ENCODE data around the gene DNAJC3. TPM values are rescaled to one million over a fixed set of nuclear protein-coding genes. Genes with fewer than 3 reads are reported as not detected.

The DNAJC3 gene
- total and polyA plus RNA-seq, 9 of the 15 experiments (the other 6 are each of a cell fraction or from before 2014, with no cell fraction given): 7.8 to 21.8 (median 10.4) TPM

DNA sequence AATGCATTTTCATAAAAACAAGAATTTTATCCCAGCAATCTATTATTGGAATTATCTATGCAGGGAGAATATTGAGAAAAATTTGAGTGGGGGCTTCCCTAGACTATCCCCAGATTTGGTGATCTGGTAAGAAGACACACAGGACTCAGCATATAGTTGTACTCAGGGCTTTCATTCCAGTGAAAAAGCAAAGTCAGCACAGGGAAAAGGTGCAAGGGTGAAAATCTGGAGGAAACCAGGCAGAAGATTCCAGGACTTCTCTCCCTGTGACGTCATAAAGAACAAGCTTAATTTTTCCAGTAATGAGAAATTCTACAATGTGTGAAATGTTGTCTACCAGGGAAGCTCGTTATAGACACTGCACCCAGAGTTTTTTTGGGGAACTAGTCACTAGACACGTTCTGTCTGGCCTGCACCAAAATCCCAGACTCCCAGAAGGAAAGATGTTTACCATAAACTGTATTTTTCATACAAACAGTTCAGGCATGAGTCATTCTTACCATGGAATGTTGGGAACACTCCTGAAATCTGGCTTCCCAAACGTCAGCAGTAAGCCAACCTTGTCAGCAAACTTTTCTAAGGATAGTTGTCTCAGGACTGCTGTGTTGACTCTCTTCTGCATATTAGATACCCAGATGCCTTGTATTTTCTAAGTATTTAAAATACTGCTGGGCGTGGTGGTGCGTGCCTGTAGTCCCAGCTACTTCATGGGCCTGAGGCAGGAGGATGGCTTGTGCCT is 107.4 kb downstream of the DNAJC3 start:
- peaks cover 25% of the 10 kb centered on the region; the same call in 2 of the 3 replicates for H3K36me3 ChIP-seq (ENCODE audit: control insufficient read depth, insufficient read depth, low read length)
- ATAC-seq (no peak), FAIRE-seq (no peak), DNase-seq (ENCODE audit: extremely low read depth in 1 of 4, low spot score in 3 of 4) (no peak)
- ChIA-PET CTCF (ENCODE audit: low intra/inter-chr PET ratio) (no interaction called here), POLR2A (no interaction called here)
- H3K4me1 ChIP-seq (replicated peaks in 1 of 2; ENCODE audit: control insufficient read depth in 2 of 2, insufficient read depth in 2 of 2, low read length in 2 of 2): no peaks in the 10 kb centered on the region
- no peaks in the 10 kb centered on the region for H4K20me1 ChIP-seq (replicated peaks; ENCODE audit: control insufficient read depth, insufficient read depth, low read length)
- no peak overlapping the region for H3K9ac ChIP-seq (ENCODE audit: insufficient read depth in 1 of 2, low read depth in 2 of 2, low read length in 2 of 2)
- H3K4me2 ChIP-seq (ENCODE audit: insufficient read depth, low read length): no peak overlapping the region
- 78% methylated on average over 4 of the region's 6 CpGs for WGBS (ENCODE audit: insufficient coverage, low coverage, missing lambda C conversion rate)
- no peaks in the 10 kb centered on the region for H3K9me1 ChIP-seq (ENCODE audit: control insufficient read depth, insufficient read depth, low read length)
- H2AFZ ChIP-seq (ENCODE audit: low read depth, low read length): no peak overlapping the region
- H3K27me3 ChIP-seq (ENCODE audit: control insufficient read depth in 2 of 2, insufficient read depth in 2 of 2, low read length in 2 of 2): no peaks in the 10 kb centered on the region
- H3K4me3 ChIP-seq: no peak overlapping the region
- no peak overlapping the region for H3K27ac ChIP-seq (ENCODE audit: extremely low read depth, low read depth, low read length)
- in situ Hi-C loops (cut with MboI): no loop called here
- intact Hi-C loops (cut with micrococcal nuclease): no loop called here
- no peaks in the 10 kb centered on the region for H3K9me3 ChIP-seq (replicated peaks; ENCODE audit: control insufficient read depth, insufficient read depth, low read depth, low read length)
- BruUV-seq (replicated peaks): no TSS peak
- TF ChIP-seq RBM17 (IDR thresholded peaks at IDR 0.05; ENCODE audit: borderline replicate concordance, low read depth, low read length): no peak
- no peak for TF ChIP-seq BRCA1 (IDR thresholded peaks at IDR 0.05)
- no peak for TF ChIP-seq BRCA1 (CRISPR knock-in tag; IDR thresholded peaks at IDR 0.05)
- TF ChIP-seq ZNF174 (CRISPR knock-in tag; IDR thresholded peaks at IDR 0.05): no peak
- no peak for TF ChIP-seq FOS (IDR thresholded peaks at IDR 0.05; ENCODE audit: extremely low read depth, insufficient read length)
- TF ChIP-seq GABPB2 (CRISPR knock-in tag; conservative IDR thresholded peaks at IDR 0.05): no peak
- no peak for TF ChIP-seq ZNF316 (IDR thresholded peaks at IDR 0.05)
- TF ChIP-seq NBN (IDR thresholded peaks at IDR 0.05; ENCODE audit: low read depth): no peak
- no peak for TF ChIP-seq ZNF76 (CRISPR knock-in tag; IDR thresholded peaks at IDR 0.05; ENCODE audit: borderline replicate concordance)
- no peak for TF ChIP-seq ZNF79 (CRISPR knock-in tag; IDR thresholded peaks at IDR 0.05; ENCODE audit: low read depth)
- no peaks in the 10 kb centered on the region for H3K79me2 ChIP-seq (ENCODE audit: control insufficient read depth, insufficient read depth, low read length)

Data from K562 (cell line).